IMR-90 (cell line): ENCODE data around the gene IQGAP2. TPM values are rescaled to one million over a fixed set of nuclear protein-coding genes. Genes with fewer than 3 reads are reported as not detected.

Source experiments
- ATAC-seq: fragments of 200-7000 bp; cut with Tn5 transposase; 2 replicates; pipeline ENCODE4 v1.9.1; 2020; ENCODE audit warnings: low read depth, mild to moderate bottlenecking, moderate library complexity
- BruUV-seq: library from RNA; stranded (reverse); fragments of 400-500 nt; replicated peaks from 2 replicates; lab custom pipeline; 2021; lab: Mats Ljungman, UMichigan
- CTCF ChIA-PET: fragments of 300-600 bp; formaldehyde crosslinking; extraction: SDS; loops from one replicate; lab custom pipeline; 2021; ENCODE audit warnings: antibody characterized with exemption; lab: Yijun Ruan, JAX
- POLR2A ChIA-PET: fragments of 300-600 bp; sonication (Branson Sonifier 250); formaldehyde crosslinking; loops from one replicate; lab custom pipeline; 2022; ENCODE audit warnings: antibody characterized with exemption; ENCODE audit not compliant: unreplicated experiment; lab: Charles Lee
- DNase-seq: peaks from one replicate; pipeline ENCODE4 v3.0.0; 2013
- H2AFZ ChIP-seq: replicated peaks from 2 replicates; pipeline ENCODE3; 2013; ENCODE audit warnings: low read length, mild to moderate bottlenecking; ENCODE audit not compliant: poor library complexity
- H2AK5ac ChIP-seq: 2 replicates; pipeline ENCODE4 v1.6.1; 2013; ENCODE audit warnings: low read depth, low read length, inconsistent platforms
- H2AK9ac ChIP-seq: replicated peaks from 2 replicates; pipeline ENCODE3; 2013; ENCODE audit warnings: mild to moderate bottlenecking, low read depth, low read length, moderate library complexity; ENCODE audit not compliant: poor library complexity
- H2BK120ac ChIP-seq: 2 replicates; pipeline ENCODE4 v1.6.1; 2013; ENCODE audit warnings: low read depth, low read length, inconsistent platforms
- H2BK15ac ChIP-seq: 3 replicates; pipeline ENCODE4 v1.6.1; 2013; ENCODE audit warnings: low read depth, low read length, inconsistent platforms
- H2BK20ac ChIP-seq: 2 replicates; pipeline ENCODE4 v1.6.1; 2013; ENCODE audit warnings: low read depth, mild to moderate bottlenecking, inconsistent platforms, low read length, moderate library complexity
- H2BK5ac ChIP-seq: 2 replicates; pipeline ENCODE4 v1.6.1; 2013; ENCODE audit warnings: mild to moderate bottlenecking, low read depth, low read length, inconsistent platforms; ENCODE audit not compliant: poor library complexity, severe bottlenecking
- H3K14ac ChIP-seq: replicated peaks from 2 replicates; pipeline ENCODE4 v1.6.1; 2013; ENCODE audit warnings: low read depth, low read length, inconsistent platforms
- H3K18ac ChIP-seq: 2 replicates; pipeline ENCODE4 v1.6.1; 2013; ENCODE audit warnings: low read depth, low read length, control low read depth
- H3K23ac ChIP-seq: 2 replicates; pipeline ENCODE4 v1.6.1; 2013; ENCODE audit warnings: low read depth, low read length, inconsistent platforms
- H3K27ac ChIP-seq: 2 replicates; pipeline ENCODE4 v1.5.1; 2013; ENCODE audit warnings: mild to moderate bottlenecking, control low read depth, low read length; ENCODE audit not compliant: insufficient read depth
- H3K27me3 ChIP-seq: 2 replicates; pipeline ENCODE4 v1.6.1; 2013; ENCODE audit warnings: low read length; ENCODE audit not compliant: control insufficient read depth, insufficient read depth
- H3K36me3 ChIP-seq: 2 replicates; pipeline ENCODE4 v1.6.1; 2013; ENCODE audit warnings: low read length, mixed read lengths; ENCODE audit not compliant: control insufficient read depth, insufficient read depth
- H3K4ac ChIP-seq: 2 replicates; pipeline ENCODE4 v1.6.1; 2013; ENCODE audit warnings: low read depth, low read length, inconsistent platforms
- H3K4me1 ChIP-seq: 2 replicates; pipeline ENCODE4 v1.6.1; 2013; ENCODE audit warnings: low read length, mixed read lengths; ENCODE audit not compliant: control insufficient read depth, insufficient read depth
- H3K4me2 ChIP-seq: 2 replicates; pipeline ENCODE4 v1.6.1; 2013; ENCODE audit warnings: low read depth, mild to moderate bottlenecking, control low read depth, low read length, moderate library complexity
- H3K4me3 ChIP-seq: 2 replicates; pipeline ENCODE4 v1.5.1; 2013; ENCODE audit warnings: low read depth, mild to moderate bottlenecking, control low read depth, low read length, moderate library complexity; ENCODE audit not compliant: insufficient read depth
- H3K56ac ChIP-seq: 2 replicates; pipeline ENCODE4 v1.6.1; 2013; ENCODE audit warnings: low read length, inconsistent platforms; ENCODE audit not compliant: insufficient read depth; ENCODE audit errors: extremely low read depth
- H3K79me1 ChIP-seq, 2 experiments: 2 replicates each; pipeline ENCODE4 v1.6.1; 2013; ENCODE audit warnings: low read length in 2 of 2, inconsistent platforms in 1 of 2, low read depth in 1 of 2
- H3K9ac ChIP-seq: 2 replicates; pipeline ENCODE4 v1.6.1; 2013; ENCODE audit warnings: low read depth, low read length, control low read depth
- H3K9me1 ChIP-seq: 2 replicates; pipeline ENCODE4 v1.6.1; 2013; ENCODE audit warnings: low read length, inconsistent platforms; ENCODE audit not compliant: insufficient read depth
- H3K9me3 ChIP-seq: 2 replicates; pipeline ENCODE4 v1.6.1; 2013; ENCODE audit warnings: low read length; ENCODE audit not compliant: control insufficient read depth, insufficient read depth
- H4K20me1 ChIP-seq: 2 replicates; pipeline ENCODE4 v1.6.1; 2013; ENCODE audit warnings: low read length, inconsistent platforms; ENCODE audit not compliant: insufficient read depth
- H4K5ac ChIP-seq: 2 replicates; pipeline ENCODE4 v1.6.1; 2013; ENCODE audit warnings: mild to moderate bottlenecking, low read depth, low read length, control low read depth
- H4K8ac ChIP-seq, 2 experiments: 2 replicates each; pipeline ENCODE4 v1.6.1; 2013; ENCODE audit warnings: low read depth in 2 of 2, low read length in 2 of 2, control low read depth in 1 of 2, inconsistent platforms in 1 of 2
- H4K91ac ChIP-seq: 2 replicates; pipeline ENCODE4 v1.6.1; 2013; ENCODE audit warnings: low read depth, low read length, inconsistent platforms; ENCODE audit not compliant: insufficient read depth
- BHLHE40 ChIP-seq: fragments of 150-350 bp; IDR thresholded peaks from 2 replicates; pipeline ENCODE4 v1.6.1; 2016; ENCODE audit warnings: mild to moderate bottlenecking, low read depth, low read length
- CEBPB ChIP-seq: IDR thresholded peaks from 2 replicates; pipeline ENCODE4 v1.6.1; 2012; ENCODE audit warnings: low read depth, low read length, improper control_type of control experiment
- CHD1 ChIP-seq: IDR thresholded peaks from 2 replicates; pipeline ENCODE4 v1.6.1; 2012; ENCODE audit warnings: low read depth, low read length, improper control_type of control experiment
- CTCF ChIP-seq: conservative IDR thresholded peaks from 2 replicates; pipeline ENCODE4 v1.5.1; 2012; ENCODE audit warnings: mild to moderate bottlenecking, low read depth, low read length, improper control_type of control experiment
- FOS ChIP-seq: fragments of 150-350 bp; IDR thresholded peaks from 2 replicates; pipeline ENCODE4 v1.6.1; 2016; ENCODE audit warnings: low read depth, low read length
- MAFK ChIP-seq: IDR thresholded peaks from 2 replicates; pipeline ENCODE4 v1.6.1; 2012; ENCODE audit warnings: low read depth, low read length, improper control_type of control experiment
- MAZ ChIP-seq: IDR thresholded peaks from 2 replicates; pipeline ENCODE4 v1.6.1; 2012; ENCODE audit warnings: low read depth, mild to moderate bottlenecking, low read length, improper control_type of control experiment, moderate library complexity, borderline replicate concordance
- MXI1 ChIP-seq: IDR thresholded peaks from 2 replicates; pipeline ENCODE4 v1.6.1; 2012; ENCODE audit warnings: low read depth, mild to moderate bottlenecking, low read length, moderate library complexity, borderline replicate concordance
- NFE2L2 ChIP-seq: fragments of 150-350 bp; IDR thresholded peaks from 2 replicates; pipeline ENCODE4 v1.6.1; 2016; ENCODE audit warnings: low read depth, mild to moderate bottlenecking, low read length
- POLR2A ChIP-seq: IDR thresholded peaks from 2 replicates; pipeline ENCODE4 v1.6.1; 2012; ENCODE audit warnings: mild to moderate bottlenecking, low read depth, low read length
- RAD21 ChIP-seq: IDR thresholded peaks from 2 replicates; pipeline ENCODE4 v1.6.1; 2012; ENCODE audit warnings: low read length, improper control_type of control experiment
- RCOR1 ChIP-seq: IDR thresholded peaks from 2 replicates; pipeline ENCODE4 v1.6.1; 2012; ENCODE audit warnings: mild to moderate bottlenecking, low read length, improper control_type of control experiment; ENCODE audit not compliant: insufficient replicate concordance
- RFX5 ChIP-seq: IDR thresholded peaks from 2 replicates; pipeline ENCODE4 v1.8.0; 2012; ENCODE audit warnings: low read depth, mild to moderate bottlenecking, low read length, moderate library complexity
- SMC3 ChIP-seq: fragments of 150-350 bp; IDR thresholded peaks from 2 replicates; pipeline ENCODE4 v1.6.1; 2016; ENCODE audit warnings: low read depth, mild to moderate bottlenecking, antibody characterized with exemption, low read length, moderate library complexity
- USF2 ChIP-seq: fragments of 150-350 bp; IDR thresholded peaks from 2 replicates; pipeline ENCODE4 v1.6.1; 2017; ENCODE audit warnings: mild to moderate bottlenecking, antibody characterized with exemption, low read length, low read depth
- WGBS, 2 experiments: methylation state at CpG; one replicate each; pipeline versions ENCODE4 v1.1.5 to v1.1.7; 2013; ENCODE audit warnings: missing lambda C conversion rate in 2 of 2; ENCODE audit not compliant: insufficient read length in 1 of 2; ENCODE audit errors: extremely low coverage in 2 of 2; 5-methylcytosine and 5-hydroxymethylcytosine counted together
- dilution Hi-C: fragments of 300-500 bp; cut with HindIII; formaldehyde crosslinking; loops from one replicate; pipeline ENCODE4 v1.14.3; 2018; ENCODE audit warnings: low sequenced_read_pairs; ENCODE audit not compliant: unreplicated experiment
- in situ Hi-C: fragments of 300-500 bp; cut with MboI; formaldehyde crosslinking; loops from 3 replicates; pipeline ENCODE4 v1.14.3; 2019; ENCODE audit warnings: low sequenced_read_pairs, inconsistent platforms, mixed read lengths
- intact Hi-C: fragments of 100-400 bp; cut with micrococcal nuclease; formaldehyde crosslinking; loops from 2 replicates; pipeline ENCODE4 v1.10.0; 2022
- polyA plus RNA-seq, 3 experiments: library from polyadenylated mRNA; depleted of rRNA; stranded (reverse); fragments of >200 nt; gene quantifications; 2 replicates each; pipeline ENCODE4 v1.2.3, GENCODE V29; 2012; ENCODE audit warnings: low replicate concordance in 1 of 3
- total RNA-seq: library from RNA; depleted of rRNA; stranded (reverse); fragments of >200 nt; gene quantifications from 2 replicates; pipeline ENCODE4 v1.2.3, GENCODE V29; 2012

Gene IQGAP2
- total and polyA plus RNA-seq, 2 of the 4 experiments (the other 2 are of a cell fraction) = 0.21 to 0.36 TPM

- BruUV-seq = no TSS peak
- Histone ChIP-seq H2BK20ac (no peak overlapping the region), H3K4me2 (no peak overlapping the region), H4K5ac (no peak overlapping the region), H4K20me1 (no peaks in the 10 kb centered on the region), H3K4me1 (peaks cover 2% of the 10 kb centered on the region; the same call in 1 of the 2 replicates), H3K56ac (no peak overlapping the region), H2BK120ac (no peak overlapping the region), H3K9me1 (no peaks in the 10 kb centered on the region; the same call in 1 of the 2 replicates), H4K8ac (no peak overlapping the region), H4K91ac (no peak overlapping the region), H3K18ac (no peak overlapping the region), H3K9ac (no peak overlapping the region), H2AK5ac (no peak overlapping the region), H3K79me1 (no peaks in the 10 kb centered on the region), H3K36me3 (no peaks in the 10 kb centered on the region), H3K27me3 (peaks cover 2% of the 10 kb centered on the region), H3K27ac (no peak overlapping the region), H2AFZ (no peak overlapping the region), H3K4me3 (no peak overlapping the region), H3K14ac (no peak overlapping the region), H2BK5ac (no peak overlapping the region), H3K9me3 (no peaks in the 10 kb centered on the region), H3K4ac (no peak overlapping the region), H3K23ac (no peak overlapping the region), H2BK15ac (no peak overlapping the region), H2AK9ac (no peak overlapping the region)
- dilution Hi-C loops (no loop called here), in situ Hi-C loops (no loop called here), intact Hi-C loops (loop anchor here (2.0 to 5.0 kb wide), 3 partner anchors 181 to 846 kb away; partner anchors contain the start of gene IQGAP2)
- POLR2A ChIA-PET = interaction anchor here (0.5 kb wide), 1 partner anchor 119 kb away, joined by 6 read pairs; no protein-coding TSS in a partner anchor
- no peak for ATAC-seq
- no CpG with 5 or more reads among the region's 7 CpGs for WGBS, 2 experiments
- DNase-seq = peak; percentile 44
- CTCF ChIA-PET = interaction anchor here (0.6 to 1.6 kb wide), 6 partner anchors 9 to 412 kb away, joined by 3 to 6 read pairs (median 3); no protein-coding TSS in a partner anchor
- TF ChIP-seq MAFK (no peak), CHD1 (no peak), USF2 (no peak), MAZ (no peak), RFX5 (no peak), RCOR1 (no peak), NFE2L2 (no peak), RAD21 (peak; percentile 67), CTCF (peak; percentile 63), SMC3 (peak; percentile 48), MXI1 (no peak), POLR2A (no peak), FOS (no peak), CEBPB (no peak), BHLHE40 (no peak)
Measured at GRCh38 chr5:76583163-76584047, 180.3 kb downstream of the IQGAP2 start.
